Memory B cell (primary cell): ENCODE data around the gene ANXA9.

Experiments
- ATAC-seq: fragments of 150-1000 bp; cut with Tn5 transposase; 2 replicates; pipeline ENCODE4 v1.10.0; 2021; ENCODE audit warnings: low read depth, mild to moderate bottlenecking, moderate library complexity
- DNase-seq, 2 donors: peaks; one replicate each; pipeline ENCODE4 v3.0.0; 2022; ENCODE audit warnings: low spot score in 2 of 2
- H3K27ac Mint-ChIP-seq: one replicate; pipeline ENCODE4 v1.8.0; 2022; ENCODE audit warnings: mild to moderate bottlenecking, moderate library complexity, mixed read lengths
- H3K27me3 Mint-ChIP-seq: one replicate; pipeline ENCODE4 v1.8.0; 2022; ENCODE audit warnings: mixed read lengths
- H3K36me3 Mint-ChIP-seq: one replicate; pipeline ENCODE4 v1.8.0; 2022; ENCODE audit warnings: mild to moderate bottlenecking, mixed read lengths
- H3K4me1 Mint-ChIP-seq: one replicate; pipeline ENCODE4 v1.8.0; 2022; ENCODE audit warnings: mixed read lengths
- H3K4me3 Mint-ChIP-seq: one replicate; pipeline ENCODE4 v1.8.0; 2022; ENCODE audit warnings: mild to moderate bottlenecking, moderate library complexity, mixed read lengths
- H3K9me3 Mint-ChIP-seq: one replicate; pipeline ENCODE4 v1.8.0; 2022; ENCODE audit warnings: mixed read lengths

Gene ANXA9

GRCh38 chr1:150970808-150971582 is 11.1 kb upstream of the ANXA9 start:
- Mint-ChIP-seq H3K27me3 (no peaks in the 10 kb centered on the region), H3K27ac (peak overlapping the region; percentile 56), H3K36me3 (peaks cover 22% of the 10 kb centered on the region), H3K4me1 (peaks cover 28% of the 10 kb centered on the region), H3K9me3 (no peaks in the 10 kb centered on the region), H3K4me3 (no peak overlapping the region)
- DNase-seq: no peak
- ATAC-seq: no peak

- Mint-ChIP-seq H3K27ac (peak overlapping the region; percentile 91), H3K4me3 (peak overlapping the region; percentile 89), H3K4me1 (peaks cover 33% of the 10 kb centered on the region), H3K27me3 (no peaks in the 10 kb centered on the region), H3K36me3 (peaks cover 18% of the 10 kb centered on the region), H3K9me3 (no peaks in the 10 kb centered on the region)
- DNase-seq (no peak), ATAC-seq (no peak)
Measured at GRCh38 chr1:150971583-150972416, 10.3 kb upstream of the ANXA9 start.

- DNase-seq (no peak), ATAC-seq (no peak)
- H3K27ac Mint-ChIP-seq: peak overlapping the region; percentile 91
- peaks cover 39% of the 10 kb centered on the region for H3K4me1 Mint-ChIP-seq
- no peaks in the 10 kb centered on the region for H3K9me3 Mint-ChIP-seq
- H3K4me3 Mint-ChIP-seq: peak overlapping the region; percentile 89
- no peaks in the 10 kb centered on the region for H3K27me3 Mint-ChIP-seq
- H3K36me3 Mint-ChIP-seq: peaks cover 14% of the 10 kb centered on the region
Measured at GRCh38 chr1:150972417-150972940, 9.6 kb upstream of the ANXA9 start.

- Mint-ChIP-seq H3K27me3 (no peaks in the 10 kb centered on the region), H3K9me3 (no peaks in the 10 kb centered on the region), H3K4me1 (peaks cover 41% of the 10 kb centered on the region), H3K27ac (peak overlapping the region; percentile 91), H3K36me3 (peaks cover 5% of the 10 kb centered on the region), H3K4me3 (peak overlapping the region; percentile 89)
- DNase-seq (peak in 1 of 2 donors; percentile 11), ATAC-seq (no peak)
Measured at GRCh38 chr1:150973258-150973835, 8.7 kb upstream of the ANXA9 start.

GRCh38 chr1:150973836-150974579 is 8.1 kb upstream of the ANXA9 start:
- Mint-ChIP-seq H3K27ac (peak overlapping the region; percentile 91), H3K9me3 (no peaks in the 10 kb centered on the region), H3K27me3 (no peaks in the 10 kb centered on the region), H3K4me1 (peaks cover 43% of the 10 kb centered on the region), H3K4me3 (peak overlapping the region; percentile 89), H3K36me3 (peaks cover under 1% of the 10 kb centered on the region)
- peak; percentile 20 to 59 for DNase-seq
- ATAC-seq: peak; percentile 47

- Mint-ChIP-seq H3K36me3 (no peaks in the 10 kb centered on the region), H3K9me3 (no peaks in the 10 kb centered on the region), H3K27ac (peak within 1 kb of the TSS; percentile 91), H3K27me3 (no peaks in the 10 kb centered on the region), H3K4me1 (peaks cover 43% of the 10 kb centered on the region), H3K4me3 (peak within 1 kb of the TSS; percentile 89)
- DNase-seq (peak; percentile 58 to 71), ATAC-seq (peak; percentile 61)
Measured at GRCh38 chr1:150974580-150975478, 7.3 kb upstream of the ANXA9 start, which contains the start of gene CERS2. Gene CERS2, minus strand, starts transcription at chr1:150974835. Its CDS starts 5,745 bp downstream, at chr1:150969090.

GRCh38 chr1:150976401-150976821 is 5.7 kb upstream of the ANXA9 start:
- peak overlapping the region; percentile 69 for H3K4me3 Mint-ChIP-seq
- no peaks in the 10 kb centered on the region for H3K36me3 Mint-ChIP-seq
- no peaks in the 10 kb centered on the region for H3K27me3 Mint-ChIP-seq
- no peak for DNase-seq
- no peaks in the 10 kb centered on the region for H3K9me3 Mint-ChIP-seq
- no peak for ATAC-seq
- H3K27ac Mint-ChIP-seq: peak overlapping the region; percentile 50
- peaks cover 37% of the 10 kb centered on the region for H3K4me1 Mint-ChIP-seq

- H3K36me3 Mint-ChIP-seq: no peaks in the 10 kb centered on the region
- H3K4me1 Mint-ChIP-seq: peaks cover 31% of the 10 kb centered on the region
- H3K9me3 Mint-ChIP-seq: no peaks in the 10 kb centered on the region
- peak overlapping the region; percentile 69 for H3K4me3 Mint-ChIP-seq
- ATAC-seq: peak; percentile 40
- no peaks in the 10 kb centered on the region for H3K27me3 Mint-ChIP-seq
- H3K27ac Mint-ChIP-seq: peak overlapping the region; percentile 50
- DNase-seq: peak; percentile 58 to 66
Measured at GRCh38 chr1:150976879-150977694, 5.0 kb upstream of the ANXA9 start.

- Mint-ChIP-seq H3K36me3 (no peaks in the 10 kb centered on the region), H3K27ac (no peak overlapping the region), H3K4me1 (peaks cover 14% of the 10 kb centered on the region), H3K27me3 (no peaks in the 10 kb centered on the region), H3K9me3 (no peaks in the 10 kb centered on the region), H3K4me3 (peak overlapping the region; percentile 64)
- DNase-seq (peak; percentile 89), ATAC-seq (peak; percentile 56)
Measured at GRCh38 chr1:150979092-150980056, 2.7 kb upstream of the ANXA9 start.

GRCh38 chr1:150981177-150981804 is 801 bp upstream of the ANXA9 start:
- H3K36me3 Mint-ChIP-seq: no peaks in the 10 kb centered on the region
- H3K27me3 Mint-ChIP-seq: no peaks in the 10 kb centered on the region
- H3K27ac Mint-ChIP-seq: no peak overlapping the region
- ATAC-seq (no peak), DNase-seq (no peak)
- peaks cover 14% of the 10 kb centered on the region for H3K4me1 Mint-ChIP-seq
- H3K4me3 Mint-ChIP-seq: no peak overlapping the region
- H3K9me3 Mint-ChIP-seq: no peaks in the 10 kb centered on the region
